ENCODE measurements around the gene C1QB. TPM values are rescaled to one million over a fixed set of nuclear protein-coding genes. Genes with fewer than 3 reads are reported as not detected.
A peak's percentile ranks its signal among the peaks of the same experiment; 100 is the strongest.

Gene C1QB
- total and polyA plus RNA-seq, 7 experiments from 2014 or later, result 0.53 to 2.4 (median 1.2) TPM; not detected in 3

DNA sequence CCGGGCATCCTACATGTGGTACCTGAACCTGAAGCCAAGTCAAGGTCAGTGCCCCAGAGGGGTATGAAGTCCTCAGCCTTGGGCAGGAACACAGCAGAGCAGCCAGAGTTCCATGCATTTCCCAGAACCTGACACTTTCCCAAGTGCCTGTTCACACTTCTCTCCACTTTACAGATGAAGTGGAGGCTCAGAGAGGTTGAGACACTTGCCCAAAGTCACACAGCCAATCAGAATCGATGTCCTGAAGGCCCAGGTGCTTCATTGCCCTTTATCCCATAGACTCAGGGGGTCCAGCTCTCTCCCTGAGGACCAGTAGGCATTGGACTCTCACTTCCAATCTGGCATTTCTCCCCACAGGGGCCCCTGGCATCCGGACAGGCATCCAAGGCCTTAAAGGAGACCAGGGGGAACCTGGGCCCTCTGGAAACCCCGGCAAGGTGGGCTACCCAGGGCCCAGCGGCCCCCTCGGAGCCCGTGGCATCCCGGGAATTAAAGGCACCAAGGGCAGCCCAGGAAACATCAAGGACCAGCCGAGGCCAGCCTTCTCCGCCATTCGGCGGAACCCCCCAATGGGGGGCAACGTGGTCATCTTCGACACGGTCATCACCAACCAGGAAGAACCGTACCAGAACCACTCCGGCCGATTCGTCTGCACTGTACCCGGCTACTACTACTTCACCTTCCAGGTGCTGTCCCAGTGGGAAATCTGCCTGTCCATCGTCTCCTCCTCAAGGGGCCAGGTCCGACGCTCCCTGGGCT lies 14.4 kb upstream of the C1QB start:
- intact Hi-C loops (cut with micrococcal nuclease), result no loop called here
- Mint-ChIP-seq H3K27me3 (peaks cover 0 to 27% (median 23%) of the 10 kb centered on the region in 5 donors), H3K4me3 (no peak overlapping the region), H3K27ac (no peak overlapping the region), H3K9me3 (no peaks in the 10 kb centered on the region), H3K36me3 (no peaks in the 10 kb centered on the region), H3K4me1 (peaks cover 0 to 6% (median 0%) of the 10 kb centered on the region in 7 donors)
- Histone ChIP-seq H3K27me3 (ENCODE audit: control insufficient read depth in 2 of 2, insufficient read depth in 2 of 2, low read length in 2 of 2) (no peaks in the 10 kb centered on the region), H3K9me3 (ENCODE audit: control insufficient read depth in 2 of 3, low read length in 3 of 3) (no peaks in the 10 kb centered on the region), H3K4me3 (ENCODE audit: low read length) (no peak overlapping the region), H3K27ac (ENCODE audit: low read depth, low read length) (no peak overlapping the region), H3K4me1 (ENCODE audit: control insufficient read depth in 2 of 2, insufficient read depth in 2 of 2, low read length in 2 of 2) (no peaks in the 10 kb centered on the region), H3K36me3 (ENCODE audit: control insufficient read depth in 2 of 3, insufficient read depth in 3 of 3, low read length in 3 of 3) (no peaks in the 10 kb centered on the region)
- ChIA-PET POLR2A (no interaction called here), CTCF (no interaction called here)
- DNase-seq (no peak), ATAC-seq (no peak)

DNA sequence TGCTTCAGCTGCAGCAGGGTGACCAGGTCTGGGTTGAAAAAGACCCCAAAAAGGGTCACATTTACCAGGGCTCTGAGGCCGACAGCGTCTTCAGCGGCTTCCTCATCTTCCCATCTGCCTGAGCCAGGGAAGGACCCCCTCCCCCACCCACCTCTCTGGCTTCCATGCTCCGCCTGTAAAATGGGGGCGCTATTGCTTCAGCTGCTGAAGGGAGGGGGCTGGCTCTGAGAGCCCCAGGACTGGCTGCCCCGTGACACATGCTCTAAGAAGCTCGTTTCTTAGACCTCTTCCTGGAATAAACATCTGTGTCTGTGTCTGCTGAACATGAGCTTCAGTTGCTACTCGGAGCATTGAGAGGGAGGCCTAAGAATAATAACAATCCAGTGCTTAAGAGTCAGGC lies 13.8 kb upstream of the C1QB start:
- no peaks in the 10 kb centered on the region for H3K27me3 ChIP-seq (ENCODE audit: control insufficient read depth in 2 of 2, insufficient read depth in 2 of 2, low read length in 2 of 2)
- no peaks in the 10 kb centered on the region for H3K36me3 Mint-ChIP-seq
- no peak overlapping the region for H3K4me3 Mint-ChIP-seq
- ChIA-PET CTCF (no interaction called here), POLR2A (no interaction called here)
- no peaks in the 10 kb centered on the region for H3K9me3 ChIP-seq (ENCODE audit: control insufficient read depth in 2 of 3, low read length in 3 of 3)
- ATAC-seq (no peak), DNase-seq (no peak)
- H3K4me1 Mint-ChIP-seq, result peaks cover 0 to 6% (median 0%) of the 10 kb centered on the region in 7 donors
- no peaks in the 10 kb centered on the region for H3K4me1 ChIP-seq (ENCODE audit: control insufficient read depth in 2 of 2, insufficient read depth in 2 of 2, low read length in 2 of 2)
- intact Hi-C loops (cut with micrococcal nuclease), result no loop called here
- no peak overlapping the region for H3K27ac ChIP-seq (ENCODE audit: low read depth, low read length)
- H3K27ac Mint-ChIP-seq, result no peak overlapping the region
- no peaks in the 10 kb centered on the region for H3K9me3 Mint-ChIP-seq
- peaks cover 0 to 25% (median 20%) of the 10 kb centered on the region in 5 donors for H3K27me3 Mint-ChIP-seq
- H3K36me3 ChIP-seq (ENCODE audit: control insufficient read depth in 2 of 3, insufficient read depth in 3 of 3, low read length in 3 of 3), result no peaks in the 10 kb centered on the region
- H3K4me3 ChIP-seq (ENCODE audit: low read length), result no peak overlapping the region

DNA sequence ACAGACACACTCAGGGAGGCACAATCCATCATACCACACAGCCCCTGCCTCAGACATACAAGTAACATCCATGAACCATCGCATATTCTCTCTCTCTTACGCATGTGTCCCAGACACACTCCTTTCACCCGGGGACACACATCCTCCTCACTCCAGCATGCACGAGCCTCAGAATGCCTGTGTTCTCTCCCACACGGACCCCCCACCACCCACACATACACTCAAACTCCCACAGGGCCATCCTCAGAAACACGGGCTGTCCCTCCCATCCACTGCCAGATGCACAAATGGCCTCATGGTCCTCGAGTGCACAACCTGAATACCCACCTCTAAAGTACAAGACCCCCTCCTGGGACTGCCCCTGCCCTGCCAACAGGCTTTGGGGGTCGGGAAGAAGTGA lies 11.8 kb upstream of the C1QB start:
- Mint-ChIP-seq H3K4me1 (peaks cover 0 to 7% (median 0%) of the 10 kb centered on the region in 7 donors), H3K36me3 (no peaks in the 10 kb centered on the region), H3K9me3 (no peaks in the 10 kb centered on the region), H3K4me3 (no peak overlapping the region), H3K27ac (no peak overlapping the region), H3K27me3 (peaks cover 0 to 33% (median 19%) of the 10 kb centered on the region in 5 donors)
- DNase-seq (no peak), ATAC-seq (no peak)
- Histone ChIP-seq H3K9me3 (ENCODE audit: control insufficient read depth in 2 of 3, low read length in 3 of 3) (no peaks in the 10 kb centered on the region), H3K4me1 (ENCODE audit: control insufficient read depth in 2 of 2, insufficient read depth in 2 of 2, low read length in 2 of 2) (no peaks in the 10 kb centered on the region), H3K4me3 (ENCODE audit: low read length) (no peak overlapping the region), H3K36me3 (ENCODE audit: control insufficient read depth in 2 of 3, insufficient read depth in 3 of 3, low read length in 3 of 3) (no peaks in the 10 kb centered on the region), H3K27ac (ENCODE audit: low read depth, low read length) (no peak overlapping the region), H3K27me3 (ENCODE audit: control insufficient read depth in 2 of 2, insufficient read depth in 2 of 2, low read length in 2 of 2) (no peaks in the 10 kb centered on the region)
- POLR2A ChIA-PET, result no interaction called here
- CTCF ChIA-PET, result interaction anchor here (1.5 kb wide), 1 partner anchor 535 kb away, joined by 3 read pairs; no protein-coding TSS in a partner anchor
- intact Hi-C loops (cut with micrococcal nuclease), result no loop called here

DNA sequence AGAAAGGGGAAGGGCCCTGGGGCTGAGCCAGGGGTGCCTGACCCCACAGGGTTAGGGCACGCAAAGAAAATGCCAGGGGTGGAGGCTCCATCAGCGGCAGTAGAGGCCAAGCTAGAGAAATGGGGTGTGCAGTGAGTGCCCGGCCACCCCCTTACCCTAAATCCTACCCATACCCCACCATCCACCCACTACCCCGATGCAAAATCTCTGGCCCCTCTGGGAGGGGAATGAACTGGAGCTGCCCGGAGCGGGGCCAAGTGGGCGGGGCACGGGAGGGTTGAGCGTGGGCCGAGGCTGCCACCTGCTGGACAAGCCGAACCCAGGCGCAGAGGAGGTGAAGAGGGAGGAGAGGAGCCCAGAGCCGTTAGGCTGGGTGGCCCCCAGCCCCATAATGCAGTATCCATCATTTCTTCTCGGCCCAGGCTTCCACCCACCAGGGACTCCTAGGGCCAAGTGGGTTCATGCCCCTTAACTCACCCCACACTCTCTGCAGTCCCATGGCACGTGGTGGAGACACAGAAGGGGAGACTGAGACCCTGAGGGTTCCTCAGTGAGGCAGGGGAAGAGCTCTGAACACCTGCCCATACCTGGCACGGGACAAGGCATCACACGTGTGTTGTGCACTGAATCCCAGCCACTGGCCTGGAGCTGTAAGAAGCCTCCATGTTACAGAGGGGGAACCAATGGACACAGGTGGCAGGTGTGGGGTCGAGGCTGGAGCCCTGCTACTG lies 11.0 kb upstream of the C1QB start:
- DNase-seq, result peak; percentile 24 to 71 (median 61)
- H3K27me3 Mint-ChIP-seq, result peaks cover 0 to 27% (median 16%) of the 10 kb centered on the region in 5 donors
- no peak overlapping the region for H3K4me3 Mint-ChIP-seq
- H3K4me1 Mint-ChIP-seq, result peaks cover 0 to 4% (median 0%) of the 10 kb centered on the region in 7 donors
- Histone ChIP-seq H3K4me1 (ENCODE audit: control insufficient read depth in 2 of 2, insufficient read depth in 2 of 2, low read length in 2 of 2) (no peaks in the 10 kb centered on the region), H3K9me3 (ENCODE audit: control insufficient read depth in 2 of 3, low read length in 3 of 3) (no peaks in the 10 kb centered on the region), H3K27ac (ENCODE audit: low read depth, low read length) (no peak overlapping the region), H3K27me3 (ENCODE audit: control insufficient read depth in 2 of 2, insufficient read depth in 2 of 2, low read length in 2 of 2) (no peaks in the 10 kb centered on the region), H3K4me3 (ENCODE audit: low read length) (no peak overlapping the region), H3K36me3 (ENCODE audit: control insufficient read depth in 2 of 3, insufficient read depth in 3 of 3, low read length in 3 of 3) (no peaks in the 10 kb centered on the region)
- no peaks in the 10 kb centered on the region for H3K9me3 Mint-ChIP-seq
- no peak overlapping the region for H3K27ac Mint-ChIP-seq
- CTCF ChIA-PET, result interaction anchor here (1.4 to 1.5 kb wide), 3 partner anchors 221 to 536 kb away, joined by 3 to 4 read pairs (median 4); no protein-coding TSS in a partner anchor
- H3K36me3 Mint-ChIP-seq, result no peaks in the 10 kb centered on the region
- intact Hi-C loops (cut with micrococcal nuclease), result loop anchor here (1.0 kb wide), 2 partner anchors 222 to 537 kb away; no protein-coding TSS in a partner anchor
- POLR2A ChIA-PET, result no interaction called here
- ATAC-seq, result peak; percentile 80

DNA sequence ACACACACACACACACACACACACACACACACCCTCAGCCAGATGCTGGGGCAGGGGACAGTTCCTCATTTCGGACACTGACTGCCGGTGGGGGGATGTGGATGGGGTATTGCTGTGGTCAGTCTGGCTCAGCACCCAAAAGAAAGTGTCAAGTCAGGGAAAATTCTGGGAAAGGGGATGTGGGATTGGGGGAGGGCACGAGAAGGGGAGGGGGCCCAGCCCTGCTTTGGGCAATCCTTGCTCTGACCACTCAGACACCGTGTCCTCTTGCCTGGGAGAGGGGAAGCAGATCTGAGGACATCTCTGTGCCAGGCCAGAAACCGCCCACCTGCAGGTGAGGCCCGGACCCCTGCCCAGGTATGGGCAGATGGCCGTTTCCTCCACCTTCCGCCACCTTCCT lies 9.7 kb upstream of the C1QB start, which contains the start of gene C1QC:
C1QC (plus strand) TSS at position 253 of the 400 bp plus-strand sequence. CDS start 391 bp downstream, outside the sequence.
- no peak for DNase-seq
- ChIA-PET POLR2A (no interaction called here), CTCF (no interaction called here)
- intact Hi-C loops (cut with micrococcal nuclease), result no loop called here
- Mint-ChIP-seq H3K36me3 (no peaks in the 10 kb centered on the region), H3K9me3 (no peaks in the 10 kb centered on the region), H3K4me1 (peaks cover 0 to 1% (median 0%) of the 10 kb centered on the region in 7 donors), H3K27ac (no peak within 1 kb of the TSS), H3K4me3 (no peak within 1 kb of the TSS), H3K27me3 (peaks cover 0 to 30% (median 16%) of the 10 kb centered on the region in 5 donors)
- ATAC-seq, result no peak
- Histone ChIP-seq H3K9me3 (ENCODE audit: control insufficient read depth in 2 of 3, low read length in 3 of 3) (no peaks in the 10 kb centered on the region), H3K27ac (ENCODE audit: low read depth, low read length) (no peak within 1 kb of the TSS), H3K27me3 (ENCODE audit: control insufficient read depth in 2 of 2, insufficient read depth in 2 of 2, low read length in 2 of 2) (no peaks in the 10 kb centered on the region), H3K4me3 (ENCODE audit: low read length) (no peak within 1 kb of the TSS), H3K36me3 (ENCODE audit: control insufficient read depth in 2 of 3, insufficient read depth in 3 of 3, low read length in 3 of 3) (no peaks in the 10 kb centered on the region), H3K4me1 (ENCODE audit: control insufficient read depth in 2 of 2, insufficient read depth in 2 of 2, low read length in 2 of 2) (no peaks in the 10 kb centered on the region)

DNA sequence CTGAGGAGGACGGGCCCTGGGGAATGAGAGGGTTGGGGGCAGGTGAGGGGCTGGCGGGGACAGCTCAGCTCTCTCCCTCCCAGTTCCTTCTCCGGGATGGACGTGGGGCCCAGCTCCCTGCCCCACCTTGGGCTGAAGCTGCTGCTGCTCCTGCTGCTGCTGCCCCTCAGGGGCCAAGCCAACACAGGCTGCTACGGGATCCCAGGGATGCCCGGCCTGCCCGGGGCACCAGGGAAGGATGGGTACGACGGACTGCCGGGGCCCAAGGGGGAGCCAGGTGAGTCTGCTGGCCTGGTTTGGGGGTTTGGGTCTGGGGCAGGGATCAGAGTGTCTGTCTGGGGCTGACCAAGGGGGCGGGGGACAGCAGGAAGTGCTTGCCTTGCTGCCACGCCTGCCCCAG lies 9.1 kb upstream of the C1QB start:
- Histone ChIP-seq H3K9me3 (ENCODE audit: control insufficient read depth in 2 of 3, low read length in 3 of 3) (no peaks in the 10 kb centered on the region), H3K4me3 (ENCODE audit: low read length) (no peak overlapping the region), H3K36me3 (ENCODE audit: control insufficient read depth in 2 of 3, insufficient read depth in 3 of 3, low read length in 3 of 3) (no peaks in the 10 kb centered on the region), H3K27me3 (ENCODE audit: control insufficient read depth in 2 of 2, insufficient read depth in 2 of 2, low read length in 2 of 2) (no peaks in the 10 kb centered on the region), H3K27ac (ENCODE audit: low read depth, low read length) (no peak overlapping the region), H3K4me1 (ENCODE audit: control insufficient read depth in 2 of 2, insufficient read depth in 2 of 2, low read length in 2 of 2) (no peaks in the 10 kb centered on the region)
- intact Hi-C loops (cut with micrococcal nuclease), result no loop called here
- Mint-ChIP-seq H3K9me3 (no peaks in the 10 kb centered on the region), H3K36me3 (no peaks in the 10 kb centered on the region), H3K27me3 (peaks cover 0 to 30% (median 16%) of the 10 kb centered on the region in 5 donors), H3K4me1 (peaks cover 0 to 1% (median 0%) of the 10 kb centered on the region in 7 donors), H3K27ac (no peak overlapping the region), H3K4me3 (no peak overlapping the region)
- no peak for ATAC-seq
- ChIA-PET CTCF (no interaction called here), POLR2A (no interaction called here)
- DNase-seq, result no peak
